ENCODE results near the gene TINAG.

The TINAG gene

DNA sequence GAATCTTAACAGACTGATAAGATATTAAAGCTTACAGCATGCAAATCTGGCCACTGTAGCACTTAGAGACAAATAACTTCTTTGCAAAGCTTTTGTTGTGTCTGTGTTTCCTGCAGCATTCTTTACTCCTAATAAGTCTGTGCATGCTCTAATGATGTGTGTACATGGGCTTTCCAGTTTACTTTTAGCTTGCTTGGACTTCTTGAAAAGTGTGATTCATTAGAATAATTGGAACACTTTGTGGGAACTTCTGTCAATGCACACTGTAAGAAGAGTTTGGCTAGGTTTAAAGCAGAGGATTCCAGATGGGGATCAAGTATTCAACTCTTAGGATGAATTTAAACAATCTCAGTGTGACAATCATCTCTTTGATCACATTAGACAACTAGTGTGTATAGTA is 22.1 kb upstream of the TINAG start:
- Histone ChIP-seq H3K9me2 (replicated peaks; ENCODE audit: control insufficient read depth, low read length) (no peaks in the 10 kb centered on the region), H3K9me3 (ENCODE audit: control insufficient read depth, insufficient read depth, low read length) (no peaks in the 10 kb centered on the region)

DNA sequence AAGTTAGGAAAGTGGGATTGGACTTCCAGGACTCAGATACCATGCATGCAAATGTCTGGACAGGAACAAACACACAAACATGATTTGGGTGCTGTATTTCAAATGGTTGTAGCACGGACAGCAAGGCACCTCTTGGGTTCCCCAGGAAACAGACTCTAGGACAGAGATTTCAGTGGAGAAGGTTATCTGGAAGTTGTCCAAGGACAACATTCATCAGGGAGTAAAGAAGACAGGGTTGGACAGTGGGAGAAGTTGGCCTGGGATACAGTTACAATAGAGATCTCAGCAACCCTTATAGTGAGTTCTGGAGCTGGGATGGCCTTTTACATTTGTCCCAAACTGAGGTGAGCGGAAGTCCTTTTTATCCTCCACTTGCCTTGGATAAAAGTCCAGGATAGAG is 19.8 kb upstream of the TINAG start:
- H3K27ac ChIP-seq (ENCODE audit: low read depth, low read length) = no peak overlapping the region
- no peaks in the 10 kb centered on the region for H4K20me1 ChIP-seq (ENCODE audit: control insufficient read depth, insufficient read depth, low read depth, low read length)

More for the DNA sequence above, 22.1 kb upstream of the TINAG start:
- Histone ChIP-seq H3K79me2 (ENCODE audit: control insufficient read depth, low read length) (no peaks in the 10 kb centered on the region), H3F3A (ENCODE audit: control insufficient read depth, insufficient read depth) (no peaks in the 10 kb centered on the region), H3K4me3 (ENCODE audit: low read length) (no peak overlapping the region), H3K27ac (ENCODE audit: low read depth, low read length) (no peak overlapping the region), H3K27me3 (ENCODE audit: control insufficient read depth, low read length) (no peaks in the 10 kb centered on the region), H3K4me2 (ENCODE audit: low read length) (no peak overlapping the region), H3K4me1 (ENCODE audit: control insufficient read depth, low read length) (no peaks in the 10 kb centered on the region), H3K36me3 (ENCODE audit: control insufficient read depth, low read length) (no peaks in the 10 kb centered on the region), H4K20me1 (ENCODE audit: control insufficient read depth, insufficient read depth, low read depth, low read length) (no peaks in the 10 kb centered on the region)
- TF ChIP-seq, protein P1, sequence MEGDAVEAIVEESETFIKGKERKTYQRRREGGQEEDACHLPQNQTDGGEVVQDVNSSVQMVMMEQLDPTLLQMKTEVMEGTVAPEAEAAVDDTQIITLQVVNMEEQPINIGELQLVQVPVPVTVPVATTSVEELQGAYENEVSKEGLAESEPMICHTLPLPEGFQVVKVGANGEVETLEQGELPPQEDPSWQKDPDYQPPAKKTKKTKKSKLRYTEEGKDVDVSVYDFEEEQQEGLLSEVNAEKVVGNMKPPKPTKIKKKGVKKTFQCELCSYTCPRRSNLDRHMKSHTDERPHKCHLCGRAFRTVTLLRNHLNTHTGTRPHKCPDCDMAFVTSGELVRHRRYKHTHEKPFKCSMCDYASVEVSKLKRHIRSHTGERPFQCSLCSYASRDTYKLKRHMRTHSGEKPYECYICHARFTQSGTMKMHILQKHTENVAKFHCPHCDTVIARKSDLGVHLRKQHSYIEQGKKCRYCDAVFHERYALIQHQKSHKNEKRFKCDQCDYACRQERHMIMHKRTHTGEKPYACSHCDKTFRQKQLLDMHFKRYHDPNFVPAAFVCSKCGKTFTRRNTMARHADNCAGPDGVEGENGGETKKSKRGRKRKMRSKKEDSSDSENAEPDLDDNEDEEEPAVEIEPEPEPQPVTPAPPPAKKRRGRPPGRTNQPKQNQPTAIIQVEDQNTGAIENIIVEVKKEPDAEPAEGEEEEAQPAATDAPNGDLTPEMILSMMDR (IDR thresholded peaks at IDR 0.05; ENCODE audit: low read depth, low read length, poor library complexity, severe bottlenecking) = no peak
- TF ChIP-seq EZH2phosphoT487 (IDR thresholded peaks at IDR 0.05; ENCODE audit: borderline replicate concordance, low read length) = no peak

DNA sequence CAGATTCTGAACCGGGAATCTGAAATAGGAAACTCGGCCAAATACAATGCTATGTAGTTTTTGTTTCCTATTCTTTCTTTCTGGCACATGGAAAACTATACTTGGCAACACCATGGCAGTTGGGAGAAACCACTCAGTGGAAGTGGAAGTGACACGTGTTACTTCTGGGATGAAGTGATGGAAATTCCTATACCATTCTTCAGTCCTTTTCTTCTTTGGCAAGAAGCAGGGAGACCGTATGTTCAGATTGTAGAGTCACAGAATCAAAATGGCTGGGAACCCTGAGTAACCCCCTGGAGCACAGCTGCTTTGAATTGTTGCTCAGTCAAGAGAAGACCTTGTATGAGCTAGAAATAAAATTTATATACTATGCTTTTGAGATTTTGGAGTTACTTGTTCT is 18.8 kb upstream of the TINAG start:
- no peak overlapping the region for H3K27ac ChIP-seq (ENCODE audit: low read depth, low read length)
- no peaks in the 10 kb centered on the region for H3K9me2 ChIP-seq (replicated peaks; ENCODE audit: control insufficient read depth, low read length)
- H3K4me1 ChIP-seq (ENCODE audit: control insufficient read depth, low read length) = no peaks in the 10 kb centered on the region
- no peak for TF ChIP-seq EZH2phosphoT487 (IDR thresholded peaks at IDR 0.05; ENCODE audit: borderline replicate concordance, low read length)
- TF ChIP-seq, protein P1 (IDR thresholded peaks at IDR 0.05; ENCODE audit: low read depth, low read length, poor library complexity, severe bottlenecking) = no peak
- H3K4me2 ChIP-seq (ENCODE audit: low read length) = no peak overlapping the region
- H3K9me3 ChIP-seq (ENCODE audit: control insufficient read depth, insufficient read depth, low read length) = no peaks in the 10 kb centered on the region
- H3F3A ChIP-seq (ENCODE audit: control insufficient read depth, insufficient read depth) = no peaks in the 10 kb centered on the region
- no peaks in the 10 kb centered on the region for H4K20me1 ChIP-seq (ENCODE audit: control insufficient read depth, insufficient read depth, low read depth, low read length)
- H3K27me3 ChIP-seq (ENCODE audit: control insufficient read depth, low read length) = no peaks in the 10 kb centered on the region
- H3K4me3 ChIP-seq (ENCODE audit: low read length) = no peak overlapping the region
- H3K36me3 ChIP-seq (ENCODE audit: control insufficient read depth, low read length) = no peaks in the 10 kb centered on the region
- no peaks in the 10 kb centered on the region for H3K79me2 ChIP-seq (ENCODE audit: control insufficient read depth, low read length)

More for the DNA sequence above, 19.8 kb upstream of the TINAG start:
- no peaks in the 10 kb centered on the region for H3K36me3 ChIP-seq (ENCODE audit: control insufficient read depth, low read length)
- H3K4me3 ChIP-seq (ENCODE audit: low read length) = no peak overlapping the region
- H3K27me3 ChIP-seq (ENCODE audit: control insufficient read depth, low read length) = no peaks in the 10 kb centered on the region
- H3K4me1 ChIP-seq (ENCODE audit: control insufficient read depth, low read length) = no peaks in the 10 kb centered on the region
- H3K9me2 ChIP-seq (replicated peaks; ENCODE audit: control insufficient read depth, low read length) = no peaks in the 10 kb centered on the region
- no peaks in the 10 kb centered on the region for H3K79me2 ChIP-seq (ENCODE audit: control insufficient read depth, low read length)
- H3K9me3 ChIP-seq (ENCODE audit: control insufficient read depth, insufficient read depth, low read length) = no peaks in the 10 kb centered on the region
- TF ChIP-seq, protein P1 (IDR thresholded peaks at IDR 0.05; ENCODE audit: low read depth, low read length, poor library complexity, severe bottlenecking) = no peak
- no peak for TF ChIP-seq EZH2phosphoT487 (IDR thresholded peaks at IDR 0.05; ENCODE audit: borderline replicate concordance, low read length)
- no peaks in the 10 kb centered on the region for H3F3A ChIP-seq (ENCODE audit: control insufficient read depth, insufficient read depth)
- H3K4me2 ChIP-seq (ENCODE audit: low read length) = no peak overlapping the region

Measured in DOHH2 (cell line).